HG03558 (cell line): Measurements from ENCODE around the gene GALNT1.
A peak's percentile ranks its signal among the peaks of the same experiment; 100 is the strongest.

Source experiments
- ATAC-seq: cut with Tn5 transposase; IDR thresholded peaks from one replicate; pipeline ENCODE4 v1.9.1; 2021; ENCODE audit warnings: moderate number of reproducible peaks; ENCODE audit not compliant: unreplicated experiment; ENCODE audit errors: extremely low read depth

GALNT1 gene

GRCh38 chr18:35616664-35617423 lies 35.3 kb downstream of the GALNT1 start:
- peak; percentile 99 for ATAC-seq

GRCh38 chr18:35617865-35618264 lies 36.3 kb downstream of the GALNT1 start:
- no peak for ATAC-seq

GRCh38 chr18:35618289-35618688 lies 36.7 kb downstream of the GALNT1 start:
- no peak for ATAC-seq

- ATAC-seq, result no peak
These were observed 37.2 kb downstream of the GALNT1 start for GRCh38 chr18:35618696-35619095.

- ATAC-seq, result no peak
These were observed 37.9 kb downstream of the GALNT1 start for GRCh38 chr18:35619464-35619863.

GRCh38 chr18:35619941-35620340 lies 38.4 kb downstream of the GALNT1 start:
- no peak for ATAC-seq

GRCh38 chr18:35620765-35621164 lies 39.2 kb downstream of the GALNT1 start:
- no peak for ATAC-seq

- no peak for ATAC-seq
These were observed 41.7 kb downstream of the GALNT1 start for GRCh38 chr18:35623255-35623654.

- peak; percentile 67 for ATAC-seq
These were observed 42.6 kb downstream of the GALNT1 start for GRCh38 chr18:35624146-35624545.

- ATAC-seq, result no peak
These were observed 43.7 kb downstream of the GALNT1 start for GRCh38 chr18:35625232-35625631.

- ATAC-seq, result no peak
These were observed 52.2 kb downstream of the GALNT1 start for GRCh38 chr18:35633761-35634160.

GRCh38 chr18:35634323-35634722 lies 52.8 kb downstream of the GALNT1 start:
- ATAC-seq, result no peak

GRCh38 chr18:35635170-35635569 lies 53.6 kb downstream of the GALNT1 start:
- no peak for ATAC-seq

GRCh38 chr18:35637227-35637626 lies 55.7 kb downstream of the GALNT1 start:
- ATAC-seq, result no peak

GRCh38 chr18:35639296-35639695 lies 57.8 kb downstream of the GALNT1 start:
- ATAC-seq, result no peak

GRCh38 chr18:35641467-35641866 lies 59.9 kb downstream of the GALNT1 start:
- no peak for ATAC-seq

- ATAC-seq, result no peak
These were observed 60.4 kb downstream of the GALNT1 start for GRCh38 chr18:35641916-35642315.

GRCh38 chr18:35642802-35643201 lies 61.3 kb downstream of the GALNT1 start:
- no peak for ATAC-seq

- ATAC-seq, result no peak
These were observed 64.9 kb downstream of the GALNT1 start for GRCh38 chr18:35646449-35646848.

GRCh38 chr18:35653392-35654135 lies 72.0 kb downstream of the GALNT1 start:
- no peak for ATAC-seq

- no peak for ATAC-seq
These were observed 76.6 kb downstream of the GALNT1 start for GRCh38 chr18:35658112-35658511.
